ENCODE measurements around the gene COX6A1. TPM values are rescaled to one million over a fixed set of nuclear protein-coding genes. Genes with fewer than 3 reads are reported as not detected.

The COX6A1 gene
- 269 and 480 TPM in 2 replicates for total RNA-seq

GRCh38 chr12:120437735-120438494, at the start of gene COX6A1:
TSS of gene COX6A1 (plus strand) at chr12:120438113. CDS start at chr12:120438127, 14 bp downstream.

GRCh38 chr12:120445911-120446843, 8.3 kb downstream of the COX6A1 start, which contains the start of the genes GATC and TRIAP1:
TSS of gene GATC (plus strand) at chr12:120446444. CDS start at chr12:120446481, 37 bp downstream.
TSS of gene TRIAP1 (minus strand) at chr12:120446384. CDS start at chr12:120446372, 12 bp downstream.

GRCh38 chr12:120469450-120470149, 31.7 kb downstream of the COX6A1 start, which contains the start of gene SRSF9:
TSS of gene SRSF9 (minus strand) at chr12:120469748. CDS start at chr12:120469609, 139 bp downstream.

Other genes with a start within 250 kb of the COX6A1 start
- 167 and 188 TPM in 2 replicates for gene GCN1, start 243.4 kb upstream of the COX6A1 start, total RNA-seq
- gene RPLP0, start 237.0 kb upstream of the COX6A1 start, total RNA-seq = 2,345 and 3,756 TPM in 2 replicates
- gene PXN, start 172.4 kb upstream of the COX6A1 start, total RNA-seq = 172 and 251 TPM in 2 replicates
- under 0.01 TPM in 2 replicates for gene RNU4-2, start 146.2 kb upstream of the COX6A1 start, total RNA-seq
- gene RNU4-1, start 144.9 kb upstream of the COX6A1 start, total RNA-seq = under 0.01 TPM in 2 replicates
- 0.98 and 3.5 TPM in 2 replicates for gene SIRT4, start 135.8 kb upstream of the COX6A1 start, total RNA-seq
- not detected in 2 replicates for gene PLA2G1B, start 110.3 kb upstream of the COX6A1 start, total RNA-seq
- gene MSI1, start 68.9 kb upstream of the COX6A1 start, total RNA-seq = 0.39 TPM in 1 of 2 replicates, not detected in the other
- 15.3 and 33.8 TPM in 2 replicates for gene TRIAP1, start 8.3 kb downstream of the COX6A1 start, total RNA-seq
- gene GATC, start 8.3 kb downstream of the COX6A1 start, total RNA-seq = 13.3 and 19.7 TPM in 2 replicates
- 154 and 167 TPM in 2 replicates for gene SRSF9, start 31.6 kb downstream of the COX6A1 start, total RNA-seq
- 179 and 288 TPM in 2 replicates for gene DYNLL1, start 58.0 kb downstream of the COX6A1 start, total RNA-seq
- 28.3 and 29.4 TPM in 2 replicates for gene COQ5, start 91.0 kb downstream of the COX6A1 start, total RNA-seq
- gene RNF10, start 96.2 kb downstream of the COX6A1 start, total RNA-seq = 102 and 118 TPM in 2 replicates
- 31.0 and 38.7 TPM in 2 replicates for gene POP5, start 143.3 kb downstream of the COX6A1 start, total RNA-seq
- 0.33 TPM in 1 of 2 replicates, not detected in the other for gene CABP1, start 202.5 kb downstream of the COX6A1 start, total RNA-seq
- gene MLEC, start 249.0 kb downstream of the COX6A1 start, total RNA-seq = 65.6 and 112 TPM in 2 replicates